HCT116 (cell line): Measurements from ENCODE around the gene CGN. TPM values are rescaled to one million over a fixed set of nuclear protein-coding genes. Genes with fewer than 3 reads are reported as not detected.

Experiments used
- ATAC-seq: fragments of 200-7000 bp; cut with Tn5 transposase; 2 replicates; pipeline ENCODE4 v1.9.1; 2020; ENCODE audit warnings: mild to moderate bottlenecking, moderate library complexity
- BruUV-seq: library from RNA; stranded (reverse); fragments of 400-500 nt; replicated peaks from 2 replicates; lab custom pipeline; 2021; lab: Mats Ljungman, UMichigan
- CTCF ChIA-PET: fragments of 300-600 bp; sonication (Branson Sonifier 250); formaldehyde crosslinking; loops from one replicate; lab custom pipeline; 2021; ENCODE audit warnings: antibody characterized with exemption; lab: Charles Lee
- POLR2A ChIA-PET: fragments of 300-600, 350-600 bp; sonication (Branson Sonifier 250); formaldehyde crosslinking; loops from one replicate; lab custom pipeline; 2021; ENCODE audit warnings: antibody characterized with exemption; lab: Charles Lee
- RAD21 ChIA-PET, 2 experiments: fragments of 300-600 bp; sonication (Branson Sonifier 250); formaldehyde crosslinking; loops; one replicate each; lab custom pipeline; 2023; ENCODE audit warnings: low total read pairs in 2 of 2; ENCODE audit not compliant: uncharacterized antibody in 2 of 2, unreplicated experiment in 2 of 2, low non-redundant PET in 1 of 2; lab: Charles Lee
- DNase-seq: peaks from one replicate; pipeline ENCODE4 v3.0.0-alpha.2; 2010; ENCODE audit warnings: low read depth, low spot score
- H2AFZ ChIP-seq: fragments of 200-600 bp; shearing (Covaris generic), sonication (generic); 2 replicates; pipeline ENCODE4 v1.6.1; 2017; ENCODE audit warnings: low read depth, mixed run types, mixed read lengths, antibody characterized with exemption, low read length; ENCODE audit not compliant: poor library complexity, severe bottlenecking
- H3K27ac ChIP-seq: 2 replicates; pipeline ENCODE4 v1.5.1; 2012; ENCODE audit warnings: low read depth, low read length
- H3K27me3 ChIP-seq: fragments of 200-600 bp; sonication (generic); 2 replicates; pipeline ENCODE4 v1.6.1; 2016; ENCODE audit warnings: mixed run types, low read length, mixed read lengths; ENCODE audit not compliant: insufficient read depth
- H3K36me3 ChIP-seq, 2 experiments: fragments of 200-500 bp in 1 of 2; fragments of 200-600 bp in 1 of 2; sonication (Bioruptor generic) in 1 of 2; sonication (generic) in 1 of 2; 2 replicates each; pipeline versions ENCODE4 v1.5.1 to v1.6.1; 2014 to 2016; ENCODE audit warnings: low read length in 2 of 2, inconsistent platforms in 1 of 2, mixed read lengths in 1 of 2, mixed run types in 1 of 2; ENCODE audit not compliant: insufficient read depth in 2 of 2, control insufficient read depth in 1 of 2
- H3K4me1 ChIP-seq, 2 experiments: fragments of 200-600 bp in 1 of 2; sonication (generic) in 1 of 2; 2 replicates each; pipeline versions ENCODE4 v1.5.1 to v1.6.1; 2012 to 2017; ENCODE audit warnings: low read length in 2 of 2, inconsistent platforms in 1 of 2, mild to moderate bottlenecking in 1 of 2, mixed read lengths in 1 of 2, mixed run types in 1 of 2, moderate library complexity in 1 of 2; ENCODE audit not compliant: insufficient read depth in 2 of 2, control insufficient read depth in 1 of 2
- H3K4me2 ChIP-seq: fragments of 200-600 bp; sonication (generic); 2 replicates; pipeline ENCODE4 v1.6.1; 2017; ENCODE audit warnings: mixed run types, low read length, mixed read lengths
- H3K4me3 ChIP-seq, 2 experiments: fragments of 200-600 bp in 1 of 2; sonication (generic) in 1 of 2; replicated peaks in 1 of 2; 2 replicates each; pipeline ENCODE4 v1.5.1; 2011 to 2016; ENCODE audit warnings: low read length in 2 of 2, control low read depth in 1 of 2, low read depth in 1 of 2, mild to moderate bottlenecking in 1 of 2, mixed read lengths in 1 of 2, mixed run types in 1 of 2
- H3K79me2 ChIP-seq: fragments of 200-600 bp; sonication (generic); 2 replicates; pipeline ENCODE4 v1.6.1; 2017; ENCODE audit warnings: mild to moderate bottlenecking, mixed run types, low read length, moderate library complexity, mixed read lengths; ENCODE audit not compliant: insufficient read depth
- H3K9ac ChIP-seq: fragments of 200-600 bp; sonication (generic); 2 replicates; pipeline ENCODE4 v1.6.1; 2016; ENCODE audit warnings: low read length, mixed read lengths
- H3K9me2 ChIP-seq: fragments of 200-600 bp; sonication (generic), shearing (Covaris generic); 2 replicates; pipeline ENCODE4 v1.6.1; 2017; ENCODE audit warnings: mixed run types, mild to moderate bottlenecking, moderate library complexity; ENCODE audit not compliant: insufficient read depth
- H3K9me3 ChIP-seq, 2 experiments: fragments of 200-500 bp in 1 of 2; fragments of 200-600 bp in 1 of 2; sonication (Bioruptor generic) in 1 of 2; sonication (generic) in 1 of 2; 2 replicates each; pipeline ENCODE4 v1.6.1; 2014 to 2017; ENCODE audit warnings: low read length in 2 of 2, mixed read lengths in 2 of 2, inconsistent platforms in 1 of 2, low read depth in 1 of 2, mild to moderate bottlenecking in 1 of 2, mixed run types in 1 of 2, moderate library complexity in 1 of 2; ENCODE audit not compliant: control insufficient read depth in 1 of 2, insufficient read depth in 1 of 2
- H4K20me1 ChIP-seq: fragments of 200-600 bp; sonication (generic), shearing (Covaris generic); 2 replicates; pipeline ENCODE4 v1.6.1; 2017; ENCODE audit warnings: mixed run types, mild to moderate bottlenecking, moderate library complexity; ENCODE audit not compliant: insufficient read depth
- EZH2 ChIP-seq: fragments of 200-600 bp; sonication (generic); IDR thresholded peaks from 2 replicates; pipeline ENCODE4 v1.6.1; 2017; ENCODE audit warnings: antibody characterized with exemption, mixed run types
- POLR2AphosphoS5 ChIP-seq: IDR thresholded peaks from 2 replicates; pipeline ENCODE4 v1.6.1; 2011; ENCODE audit warnings: mild to moderate bottlenecking, low read depth, low read length, moderate library complexity
- RAD21 ChIP-seq: IDR thresholded peaks from 2 replicates; pipeline ENCODE4 v1.6.1; 2012; ENCODE audit warnings: low read depth, mild to moderate bottlenecking
- SIN3A ChIP-seq: IDR thresholded peaks from 2 replicates; pipeline ENCODE4 v1.6.1; 2012; ENCODE audit warnings: low read depth
- SRF ChIP-seq: IDR thresholded peaks from 2 replicates; pipeline ENCODE4 v1.6.1; 2012; ENCODE audit warnings: low read depth
- TCF7L2 ChIP-seq: IDR thresholded peaks from 2 replicates; pipeline ENCODE4 v1.7.0; 2011; ENCODE audit warnings: borderline replicate concordance, inconsistent platforms; ENCODE audit not compliant: insufficient read depth, insufficient read length; ENCODE audit errors: extremely low read depth
- intact Hi-C: fragments of 100-400 bp; cut with micrococcal nuclease; formaldehyde crosslinking; loops from 2 replicates; pipeline ENCODE4 v1.10.0; 2022
- total RNA-seq: library from RNA; stranded (reverse); gene quantifications from one replicate; pipeline ENCODE4 v1.2.1, GENCODE V29; 2021; ENCODE audit not compliant: unreplicated experiment
- TF ChIP-seq, protein P1 (sequence below), 3 experiments: fragments of 200-600 bp in 1 of 3; sonication (generic) in 1 of 3; IDR thresholded peaks in 2 of 3; conservative IDR thresholded peaks in 1 of 3; 2 replicates each; pipeline ENCODE4 v1.5.1; 2012 to 2017; ENCODE audit warnings: low read depth in 2 of 3, low read length in 2 of 3, antibody characterized with exemption in 1 of 3, borderline replicate concordance in 1 of 3, control low read depth in 1 of 3, mild to moderate bottlenecking in 1 of 3, mixed read lengths in 1 of 3, mixed run types in 1 of 3, moderate library complexity in 1 of 3; ENCODE audit not compliant: insufficient read depth in 1 of 3

CGN gene
- total RNA-seq, 1 experiment from 2014 or later, result 19.7 TPM

GRCh38 chr1:151501474-151501873, 9.7 kb upstream of the CGN start:
- H3K4me1 ChIP-seq, result peaks cover 7 to 28% of the 10 kb centered on the region in 2 experiments
- H4K20me1 ChIP-seq, result no peaks in the 10 kb centered on the region
- H3K27me3 ChIP-seq, result no peaks in the 10 kb centered on the region
- no peak for DNase-seq
- intact Hi-C loops, result no loop called here
- H3K9me2 ChIP-seq, result no peaks in the 10 kb centered on the region
- no peaks in the 10 kb centered on the region for H3K79me2 ChIP-seq
- H2AFZ ChIP-seq, result no peak overlapping the region
- no peaks in the 10 kb centered on the region for H3K36me3 ChIP-seq
- H3K27ac ChIP-seq, result no peak overlapping the region
- H3K9me3 ChIP-seq, result no peaks in the 10 kb centered on the region
- ChIA-PET CTCF (no interaction called here), POLR2A (interaction anchor here (1.6 kb wide), 1 partner anchor 10 kb away, joined by 6 read pairs; the partner anchor contains the start of gene CGN), RAD21 (no interaction called here)
- no TSS peak for BruUV-seq
- peak; percentile 60 for ATAC-seq
- TF ChIP-seq EZH2 (no peak), RAD21 (0 out of 2 replicates have a peak, but pooled peaks have one; percentile 13), SIN3A (no peak), SRF (no peak), TCF7L2 (no peak), POLR2AphosphoS5 (no peak)
- TF ChIP-seq, protein P1, sequence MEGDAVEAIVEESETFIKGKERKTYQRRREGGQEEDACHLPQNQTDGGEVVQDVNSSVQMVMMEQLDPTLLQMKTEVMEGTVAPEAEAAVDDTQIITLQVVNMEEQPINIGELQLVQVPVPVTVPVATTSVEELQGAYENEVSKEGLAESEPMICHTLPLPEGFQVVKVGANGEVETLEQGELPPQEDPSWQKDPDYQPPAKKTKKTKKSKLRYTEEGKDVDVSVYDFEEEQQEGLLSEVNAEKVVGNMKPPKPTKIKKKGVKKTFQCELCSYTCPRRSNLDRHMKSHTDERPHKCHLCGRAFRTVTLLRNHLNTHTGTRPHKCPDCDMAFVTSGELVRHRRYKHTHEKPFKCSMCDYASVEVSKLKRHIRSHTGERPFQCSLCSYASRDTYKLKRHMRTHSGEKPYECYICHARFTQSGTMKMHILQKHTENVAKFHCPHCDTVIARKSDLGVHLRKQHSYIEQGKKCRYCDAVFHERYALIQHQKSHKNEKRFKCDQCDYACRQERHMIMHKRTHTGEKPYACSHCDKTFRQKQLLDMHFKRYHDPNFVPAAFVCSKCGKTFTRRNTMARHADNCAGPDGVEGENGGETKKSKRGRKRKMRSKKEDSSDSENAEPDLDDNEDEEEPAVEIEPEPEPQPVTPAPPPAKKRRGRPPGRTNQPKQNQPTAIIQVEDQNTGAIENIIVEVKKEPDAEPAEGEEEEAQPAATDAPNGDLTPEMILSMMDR (IDR thresholded peaks at IDR 0.05 in 2 of 3, conservative IDR thresholded peaks at IDR 0.05 in 1 of 3; ENCODE audit: borderline replicate concordance in 1 of 3, insufficient read depth in 1 of 3, low read depth in 2 of 3, low read length in 2 of 3), result peak in 2 of 3 experiments; percentile 34 to 35; a peak in 2 of 6 replicates
- no peak overlapping the region for H3K9ac ChIP-seq
- no peak overlapping the region for H3K4me2 ChIP-seq
- H3K4me3 ChIP-seq, result no peak overlapping the region
